Stimulated activated CD8-positive, alpha-beta memory T cell treated with anti-CD3 and anti-CD28 coated beads, Interleukin-12 subunit alpha, Interleukin-12 subunit beta, amount 100 ng/mL, for 4 hours (primary cell): ENCODE measurements around the gene TSHR.

Experiments used
- DNase-seq: peaks from one replicate; pipeline ENCODE4 v3.0.0-alpha.2; 2020; ENCODE audit warnings: low read depth

The TSHR gene

GRCh38 chr14:81137316-81137715, 181.9 kb downstream of the TSHR start:
- no peak for DNase-seq

DNA sequence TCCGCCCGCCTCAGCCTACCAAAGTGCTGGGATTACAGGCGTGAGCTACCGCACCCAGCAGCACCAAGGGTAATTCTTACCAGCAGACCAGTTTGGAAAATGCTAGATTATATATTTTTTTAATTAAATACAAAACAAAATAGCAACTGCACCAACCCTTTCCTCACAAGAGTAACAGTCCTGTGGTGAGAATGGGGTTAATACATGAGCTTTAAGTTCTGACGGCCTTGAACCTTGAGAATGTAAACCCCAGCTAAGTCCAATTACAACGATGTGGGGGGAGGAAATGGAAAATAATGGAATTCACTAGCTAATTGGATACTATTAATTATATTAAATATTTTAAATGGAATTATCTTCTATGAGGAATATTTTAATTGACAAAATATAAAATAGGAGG, 183.0 kb downstream of the TSHR start:
- no peak for DNase-seq

GRCh38 chr14:81141426-81141825, 186.0 kb downstream of the TSHR start:
- DNase-seq = no peak

- no peak for DNase-seq
Measured at GRCh38 chr14:81143793-81144192, 188.4 kb downstream of the TSHR start.

DNA sequence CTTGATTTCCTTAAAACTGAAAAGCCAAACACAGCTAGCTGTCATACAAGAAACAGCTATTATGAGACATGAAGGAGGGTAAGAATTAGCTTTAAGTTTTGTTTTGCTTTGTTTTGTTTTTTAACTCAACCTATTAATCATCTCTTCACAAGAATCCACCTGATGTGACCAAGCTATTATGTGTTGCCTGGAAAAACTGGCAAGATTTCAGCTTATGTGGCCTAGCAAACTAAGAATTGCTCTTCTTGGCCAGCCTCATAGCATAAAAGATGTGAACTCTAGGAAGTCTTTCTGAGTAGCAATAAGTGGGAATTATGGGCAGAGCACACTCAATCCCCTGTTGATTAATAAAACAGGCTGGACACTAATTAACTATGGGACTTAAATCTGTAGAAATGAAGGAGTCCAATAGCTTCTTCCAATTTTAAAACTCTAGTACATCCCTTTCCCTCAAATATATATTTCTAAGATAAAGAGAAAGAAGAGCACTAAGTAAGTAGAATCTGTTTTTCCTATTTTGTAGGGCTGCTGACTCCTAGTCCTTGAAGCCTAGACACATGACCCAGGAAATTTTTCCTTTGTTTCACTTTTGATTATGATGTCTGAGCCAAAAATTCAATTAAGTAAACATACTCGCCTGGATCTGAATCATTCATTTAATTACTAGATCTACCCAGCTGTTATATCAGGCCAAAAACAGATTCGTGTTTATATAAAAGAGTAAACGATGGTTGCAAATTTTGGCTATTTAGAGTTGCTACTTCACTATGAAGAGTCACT, 189.6 kb downstream of the TSHR start:
- no peak for DNase-seq

GRCh38 chr14:81147140-81147897, 191.9 kb downstream of the TSHR start:
- no peak for DNase-seq

DNA sequence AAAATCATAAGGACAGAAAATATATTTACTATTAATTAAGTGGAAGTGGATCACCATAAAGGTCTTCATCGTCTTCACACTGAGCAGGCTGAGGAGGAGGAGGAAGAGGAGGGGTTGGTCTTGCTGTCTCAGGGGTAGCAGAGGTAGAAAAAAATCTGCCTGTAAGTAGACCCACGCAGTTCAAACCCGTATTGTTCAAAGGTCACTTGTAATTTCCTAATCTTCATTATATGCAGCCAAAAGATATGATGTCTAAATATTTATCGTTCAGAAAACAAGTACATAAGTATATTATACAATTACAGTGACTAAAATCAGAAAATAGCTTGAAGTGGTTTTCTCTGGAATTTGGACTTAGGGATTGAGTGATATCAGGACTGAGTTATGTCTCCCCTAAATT, 193.2 kb downstream of the TSHR start:
- no peak for DNase-seq

- DNase-seq = no peak
Measured at GRCh38 chr14:81153187-81153586, 197.8 kb downstream of the TSHR start.

- no peak for DNase-seq
Measured at GRCh38 chr14:81157431-81157830, 202.0 kb downstream of the TSHR start.

DNA sequence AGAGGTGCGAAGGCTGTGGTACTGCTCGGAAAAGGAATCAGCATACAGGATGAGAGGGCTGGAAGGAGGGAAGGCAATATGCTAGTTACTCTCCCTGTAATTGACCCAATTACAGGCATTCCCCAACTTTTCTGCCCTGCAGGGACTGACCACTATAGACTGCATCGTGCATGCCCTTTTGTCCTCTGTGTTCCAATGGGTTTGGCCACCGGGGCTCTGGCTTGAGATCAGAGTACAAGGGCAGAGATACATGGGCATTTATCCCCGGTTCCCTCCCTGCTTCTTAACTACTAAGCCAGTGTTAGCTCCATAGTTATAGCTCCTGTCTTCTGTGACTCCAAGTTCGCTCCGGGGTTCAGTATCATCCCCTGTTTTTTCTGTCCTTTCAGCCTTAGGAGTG, 205.7 kb downstream of the TSHR start:
- DNase-seq = no peak

GRCh38 chr14:81161749-81162148, 206.3 kb downstream of the TSHR start:
- no peak for DNase-seq

GRCh38 chr14:81162941-81163340, 207.5 kb downstream of the TSHR start:
- no peak for DNase-seq

- DNase-seq = no peak
Measured at GRCh38 chr14:81164167-81164774, 208.8 kb downstream of the TSHR start.

GRCh38 chr14:81165188-81165587, 209.8 kb downstream of the TSHR start:
- DNase-seq = no peak

- DNase-seq = no peak
Measured at GRCh38 chr14:81166121-81166520, 210.7 kb downstream of the TSHR start.

- no peak for DNase-seq
Measured at GRCh38 chr14:81169267-81169666, 213.8 kb downstream of the TSHR start.

DNA sequence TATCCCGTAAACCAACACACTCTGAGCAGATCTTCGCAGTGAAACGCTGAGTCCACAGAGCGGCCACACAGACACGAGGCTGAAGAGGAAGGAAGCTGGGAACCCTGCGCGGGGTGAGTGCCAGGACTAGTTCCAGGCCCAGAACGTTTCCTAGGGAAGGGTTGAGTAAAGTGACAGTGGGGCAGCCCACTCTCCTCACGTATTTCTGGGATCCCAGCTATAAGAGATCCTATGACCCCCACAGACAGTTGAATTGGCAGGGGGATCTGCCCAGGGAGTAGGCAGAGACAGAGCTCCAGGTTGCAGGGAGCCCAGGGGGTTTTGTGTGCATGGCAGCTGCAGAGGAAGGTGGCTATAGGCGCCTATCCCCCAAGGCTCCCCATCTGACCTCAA, 214.3 kb downstream of the TSHR start:
- no peak for DNase-seq

DNA sequence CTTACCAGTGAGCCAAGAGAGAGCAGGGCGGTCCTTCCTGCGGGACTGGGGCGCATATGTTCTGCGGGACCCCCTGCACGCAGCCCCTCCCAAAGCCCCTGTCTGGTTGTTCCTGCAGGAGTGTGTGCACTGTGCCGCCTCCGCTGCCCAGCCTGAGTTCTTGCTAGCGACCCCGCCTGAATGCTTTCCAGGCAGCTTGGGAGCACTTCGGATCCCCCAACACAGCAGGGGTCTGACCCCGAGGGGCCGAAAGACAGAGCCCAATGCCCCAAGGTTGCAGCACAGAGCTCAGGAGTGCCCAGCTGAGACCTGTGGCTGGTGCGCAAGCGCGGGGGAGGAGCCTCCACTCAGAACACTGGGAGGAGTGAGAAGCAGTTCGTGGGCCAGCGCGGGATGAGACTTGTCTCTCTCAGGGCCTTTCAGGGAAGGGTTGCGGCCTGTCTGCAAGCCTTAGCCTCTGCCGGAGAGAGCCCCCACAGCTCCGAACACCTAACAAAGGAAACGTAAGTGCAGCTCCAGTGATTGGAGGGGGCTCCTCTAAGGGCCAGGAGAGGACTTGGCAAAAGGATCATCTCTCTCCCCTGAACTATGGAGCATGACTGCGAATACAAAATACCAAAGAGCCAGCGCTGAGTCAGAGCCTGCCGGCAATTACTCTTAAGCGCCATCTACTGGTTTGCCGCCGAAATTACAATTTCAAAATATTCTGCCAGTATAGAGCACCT, 214.8 kb downstream of the TSHR start:
- DNase-seq = peak; percentile 79

DNA sequence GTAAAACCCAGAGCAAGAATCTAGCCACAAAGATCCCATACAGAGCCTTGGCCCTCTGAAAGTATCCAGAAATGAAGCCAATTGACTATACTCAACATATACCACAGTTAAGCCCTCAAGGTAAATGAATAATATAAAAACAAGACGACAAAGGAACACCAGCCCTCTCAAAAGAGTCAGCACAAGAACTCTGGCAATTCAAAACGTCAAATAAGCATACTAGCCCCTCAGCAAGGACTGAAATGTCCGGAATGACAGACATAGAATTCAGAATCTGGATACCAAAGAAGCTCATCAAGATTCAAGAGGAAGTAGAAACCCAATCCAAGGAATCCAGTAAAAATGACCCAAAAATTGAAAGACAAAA, 215.4 kb downstream of the TSHR start:
- DNase-seq = no peak

DNA sequence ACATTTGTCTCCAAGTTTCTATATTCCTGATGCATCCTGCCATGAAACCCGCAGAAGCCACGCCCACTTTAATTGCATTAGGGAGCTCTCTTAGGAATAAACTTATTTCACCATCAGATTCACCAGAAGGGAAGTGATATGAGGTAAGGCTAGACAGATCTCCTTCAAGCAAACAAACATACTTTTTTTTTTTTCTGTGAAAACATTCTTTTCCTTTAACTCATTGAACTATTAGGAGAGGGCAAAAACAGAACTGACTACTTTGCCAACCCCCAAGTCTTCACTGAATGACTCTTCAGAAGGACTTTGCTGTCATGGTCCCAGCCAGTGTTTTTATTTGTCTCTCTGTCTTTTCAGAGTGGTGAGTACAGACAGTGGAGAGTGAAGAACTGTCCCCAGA, 216.9 kb downstream of the TSHR start:
- DNase-seq = no peak

DNA sequence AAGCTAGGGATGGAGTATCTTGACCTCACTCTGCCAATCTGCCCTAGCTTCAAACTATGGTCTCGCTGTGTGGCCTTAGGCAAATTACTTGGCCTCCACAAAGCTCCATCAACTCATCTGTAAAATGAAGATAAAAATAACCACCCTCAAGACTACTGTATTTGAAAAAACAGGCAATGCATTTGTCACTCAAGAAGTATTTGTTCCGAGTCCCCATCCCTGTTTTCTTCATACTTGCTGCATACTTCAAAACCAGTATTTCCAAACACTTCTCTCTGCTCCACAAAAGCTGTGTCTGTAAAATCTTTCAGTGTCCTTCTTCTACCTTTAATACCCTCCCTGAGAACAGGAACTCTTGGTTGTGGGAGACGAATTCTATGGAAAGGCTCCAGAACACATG, 217.5 kb downstream of the TSHR start:
- no peak for DNase-seq

- DNase-seq = no peak
Measured at GRCh38 chr14:81176241-81176640, 220.8 kb downstream of the TSHR start.

DNA sequence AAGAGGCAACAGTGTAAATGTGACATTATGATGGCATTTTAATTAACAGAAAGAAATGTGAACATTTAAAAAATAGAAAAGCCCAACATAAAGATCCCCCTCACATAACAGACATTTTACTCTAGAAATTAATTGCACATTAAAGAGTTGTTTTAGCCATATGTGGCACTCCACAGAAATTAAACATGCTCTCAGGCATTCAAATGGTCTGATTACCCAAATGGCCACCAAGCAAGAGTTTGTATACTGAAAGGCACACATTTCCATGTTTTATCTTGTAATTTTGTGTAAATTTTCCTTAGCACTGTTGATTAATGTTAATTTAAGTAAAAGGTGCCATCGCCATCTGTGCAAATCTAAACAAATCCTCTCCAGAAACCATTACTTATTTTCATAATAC, 221.8 kb downstream of the TSHR start:
- DNase-seq = no peak
